ENCODE data around the gene USP28.

USP28 gene

DNA sequence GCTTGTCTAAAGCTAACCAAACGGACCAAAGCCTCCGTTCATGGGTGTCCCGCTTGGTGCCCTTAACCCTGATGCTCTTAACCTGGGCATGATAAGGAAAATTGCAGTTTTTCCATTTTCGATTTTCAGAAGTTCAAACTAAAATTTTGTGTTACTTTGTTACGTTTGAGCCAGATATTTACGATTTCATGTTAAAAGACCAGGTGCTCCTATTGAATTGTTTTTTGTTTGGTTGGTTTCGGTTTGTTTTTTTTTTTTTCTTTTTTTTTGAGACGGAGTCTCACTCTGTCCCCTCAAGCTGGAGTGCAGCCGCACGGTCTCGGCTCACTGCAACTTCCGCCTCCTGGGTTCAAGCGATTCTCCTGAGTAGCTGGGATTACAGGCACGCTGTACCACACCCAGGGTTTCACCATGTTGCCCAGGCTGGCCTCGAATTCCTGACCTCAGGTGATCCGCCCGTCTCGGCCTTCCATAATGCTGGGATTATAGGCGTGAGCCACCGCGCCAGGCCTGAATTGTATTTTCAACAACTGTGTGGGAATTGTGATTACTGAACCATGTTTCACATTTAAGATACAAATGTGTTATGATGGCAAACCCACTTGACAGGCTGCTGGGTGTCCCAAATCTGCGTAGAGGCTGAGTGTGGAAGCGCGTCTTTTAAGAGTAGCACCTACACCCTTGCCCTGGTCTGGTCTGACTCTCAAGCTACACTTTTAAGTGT, 864 bp upstream of the USP28 start:
- DNase-seq: no peak

GRCh38 chr11:113874581-113875233, 665 bp downstream of the USP28 start:
- DNase-seq: no peak

DNA sequence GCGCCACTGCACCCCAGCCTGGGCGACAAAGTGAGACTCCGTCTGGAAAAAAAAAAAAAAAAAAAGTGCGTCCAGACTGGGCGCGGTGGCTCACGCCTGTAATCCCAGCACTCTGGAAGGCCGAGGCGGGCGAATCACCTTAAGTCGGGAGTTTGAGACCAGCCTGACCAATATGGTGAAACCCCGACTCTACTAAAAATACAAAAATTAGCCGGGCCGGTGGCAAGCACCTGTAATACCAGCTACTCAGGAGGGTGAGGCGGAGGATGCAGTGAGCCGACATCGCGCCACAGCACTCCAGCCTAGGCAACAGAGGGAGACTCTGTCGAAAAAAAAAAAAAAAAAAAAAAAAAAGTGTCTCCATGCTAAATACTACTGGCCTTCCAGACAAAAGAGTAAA, 1.3 kb downstream of the USP28 start:
- DNase-seq: no peak

- no peak for DNase-seq
These were observed 2.1 kb downstream of the USP28 start for GRCh38 chr11:113873236-113873626.

DNA sequence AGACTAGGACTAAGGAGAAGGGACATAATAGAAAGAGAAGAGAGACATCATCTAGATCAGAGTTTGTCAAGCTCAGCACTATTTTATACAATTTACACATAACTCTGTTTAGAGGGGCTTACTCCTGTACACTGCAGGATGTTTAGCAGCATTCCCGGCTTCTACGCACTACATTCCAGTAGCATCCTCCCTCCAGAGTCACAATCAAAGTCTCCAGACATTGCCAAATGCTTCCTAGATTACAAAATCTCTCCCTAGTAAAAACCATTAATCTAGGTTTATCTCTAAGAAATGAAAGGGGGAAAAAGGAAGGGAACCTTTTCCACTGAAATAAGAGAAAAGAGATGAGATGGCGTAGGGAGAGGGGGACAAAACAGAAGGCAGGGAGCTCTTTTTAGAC, 4.0 kb downstream of the USP28 start:
- DNase-seq: no peak

DNA sequence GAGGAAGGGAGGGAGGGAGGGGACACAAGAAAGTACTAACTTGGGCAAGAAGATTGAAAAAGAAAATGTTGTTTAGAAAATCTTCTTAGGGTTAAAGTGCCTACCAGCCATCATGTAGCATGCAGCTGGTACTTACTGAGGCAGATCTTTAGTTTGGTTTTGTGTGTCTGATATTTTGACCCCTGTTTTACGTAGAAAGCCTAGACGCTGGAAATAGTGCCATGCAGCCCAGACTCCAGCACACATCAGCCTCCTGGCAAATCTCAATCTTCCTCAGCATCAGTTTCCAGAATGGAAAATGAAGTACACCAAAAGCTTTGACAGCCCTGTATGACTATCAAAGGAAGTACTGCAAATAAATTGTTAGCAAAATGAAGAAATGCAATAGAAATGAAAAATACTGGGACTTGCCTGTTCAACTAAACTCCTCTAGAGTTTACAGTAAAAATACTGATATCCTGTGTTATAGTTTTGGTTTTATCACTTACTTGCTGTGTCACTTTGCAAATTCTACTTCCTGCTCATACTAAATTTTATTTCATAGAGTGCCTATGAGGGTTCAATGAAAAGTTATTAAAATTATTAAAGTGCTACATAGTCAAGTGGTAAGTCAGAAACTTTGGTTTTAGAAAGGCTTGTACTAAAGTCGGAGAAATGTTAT, 7.4 kb downstream of the USP28 start:
- no peak for DNase-seq

DNA sequence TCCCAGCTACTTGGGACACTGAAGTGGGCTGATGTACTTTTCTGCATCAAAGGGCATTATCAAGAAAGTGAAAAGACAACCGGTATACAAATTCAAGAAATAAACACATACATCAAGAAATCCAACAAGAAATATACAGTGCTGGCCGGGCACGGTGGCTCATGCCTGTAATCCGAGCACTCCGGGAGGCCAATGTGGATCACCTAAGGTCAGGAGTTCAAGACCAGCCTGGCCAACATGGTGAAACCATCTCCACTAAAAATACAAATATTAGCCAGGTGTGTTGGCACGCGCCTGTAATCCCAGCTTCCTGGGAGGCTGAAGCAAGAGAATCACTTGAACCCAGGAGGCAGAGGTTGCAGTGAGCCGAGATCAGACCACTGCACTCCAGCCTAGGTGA, 9.5 kb downstream of the USP28 start:
- DNase-seq: no peak

- no peak for DNase-seq
These were observed 11.0 kb downstream of the USP28 start for GRCh38 chr11:113864410-113864809.

- DNase-seq: no peak
These were observed 12.9 kb downstream of the USP28 start for GRCh38 chr11:113862435-113862834.

GRCh38 chr11:113859665-113860064, 15.7 kb downstream of the USP28 start:
- no peak for DNase-seq

GRCh38 chr11:113856966-113857759, 18.2 kb downstream of the USP28 start:
- DNase-seq: no peak

- DNase-seq: no peak
These were observed 19.6 kb downstream of the USP28 start for GRCh38 chr11:113855803-113856202.

DNA sequence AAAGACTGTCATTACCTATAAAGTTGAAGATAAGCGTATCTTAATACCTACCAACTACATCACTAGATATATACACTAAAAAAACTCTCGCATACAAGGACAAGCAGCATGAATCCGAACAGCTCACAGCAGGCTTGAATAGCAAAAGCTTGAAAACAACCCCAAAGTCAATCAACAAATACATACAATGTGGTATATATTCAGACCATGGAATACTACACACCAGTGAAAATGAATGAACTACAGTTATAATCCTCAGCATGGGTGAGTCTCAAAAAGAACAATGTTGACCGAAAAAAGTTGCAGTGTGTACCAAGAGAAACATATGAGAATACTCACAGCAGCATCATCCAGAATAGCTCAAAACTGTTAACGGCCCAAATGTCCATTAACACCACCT, 25.2 kb downstream of the USP28 start:
- no peak for DNase-seq

GRCh38 chr11:113849713-113850112, 25.7 kb downstream of the USP28 start:
- DNase-seq: no peak

GRCh38 chr11:113847580-113847979, 27.8 kb downstream of the USP28 start:
- no peak for DNase-seq

DNA sequence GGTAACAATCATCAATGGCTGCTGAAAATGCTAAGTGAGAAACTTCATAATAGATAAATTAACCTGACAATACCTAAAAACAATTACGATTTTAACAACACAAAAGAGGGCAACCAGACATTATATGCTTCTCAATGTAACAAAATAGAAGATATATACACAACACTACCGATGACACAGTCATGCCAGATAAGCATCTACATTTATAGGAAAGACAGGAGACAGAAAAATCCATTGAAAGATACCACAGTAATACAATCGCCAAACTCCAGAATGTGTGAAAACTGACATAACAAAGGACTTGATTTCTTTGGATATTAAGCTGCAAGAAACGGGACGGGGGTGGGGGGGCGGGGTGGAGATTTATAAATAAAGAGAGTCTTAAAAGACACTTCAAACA, 28.3 kb downstream of the USP28 start:
- no peak for DNase-seq

DNA sequence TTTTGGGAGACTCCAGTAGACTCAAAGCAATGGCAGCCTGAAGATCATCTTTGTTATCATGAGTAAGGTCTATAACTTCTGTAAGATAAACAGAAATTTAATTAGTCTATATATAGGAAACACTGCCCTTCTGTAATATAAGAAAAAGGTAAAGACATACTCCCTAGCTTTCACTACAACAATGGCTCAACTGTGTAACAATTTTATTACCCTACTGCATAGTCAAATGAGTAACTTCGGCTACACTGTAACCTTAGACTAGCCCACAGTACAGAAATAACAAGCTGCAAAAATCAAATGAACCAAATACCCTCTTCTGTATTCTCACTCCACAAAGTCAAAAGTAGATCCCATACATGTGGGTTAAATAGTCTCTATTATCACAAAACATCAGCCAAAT, 33.7 kb downstream of the USP28 start:
- DNase-seq: no peak

- DNase-seq: no peak
These were observed 34.3 kb downstream of the USP28 start for GRCh38 chr11:113840932-113841664.

DNA sequence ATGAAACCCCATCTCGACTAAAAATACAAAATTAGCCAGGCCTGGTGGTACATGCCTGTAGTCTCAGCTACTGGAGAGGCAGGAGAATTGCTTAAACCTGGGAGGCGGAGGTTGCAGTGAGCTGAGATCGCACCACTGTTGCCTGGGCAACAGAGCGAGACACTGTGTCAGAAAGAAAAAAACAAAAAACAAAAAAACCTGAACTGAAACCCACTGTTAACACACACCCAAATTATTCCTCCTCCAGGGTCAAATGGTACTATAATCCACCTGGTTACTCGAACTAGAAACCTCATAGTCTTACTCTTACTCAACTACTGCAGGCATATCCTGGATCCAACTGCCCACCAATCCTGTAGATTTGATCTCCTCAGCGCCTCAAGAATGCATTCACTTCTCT, 35.5 kb downstream of the USP28 start:
- no peak for DNase-seq

GRCh38 chr11:113838005-113838404, 37.4 kb downstream of the USP28 start:
- DNase-seq: no peak

- DNase-seq: no peak
These were observed 40.1 kb downstream of the USP28 start for GRCh38 chr11:113835306-113835705.

DNA sequence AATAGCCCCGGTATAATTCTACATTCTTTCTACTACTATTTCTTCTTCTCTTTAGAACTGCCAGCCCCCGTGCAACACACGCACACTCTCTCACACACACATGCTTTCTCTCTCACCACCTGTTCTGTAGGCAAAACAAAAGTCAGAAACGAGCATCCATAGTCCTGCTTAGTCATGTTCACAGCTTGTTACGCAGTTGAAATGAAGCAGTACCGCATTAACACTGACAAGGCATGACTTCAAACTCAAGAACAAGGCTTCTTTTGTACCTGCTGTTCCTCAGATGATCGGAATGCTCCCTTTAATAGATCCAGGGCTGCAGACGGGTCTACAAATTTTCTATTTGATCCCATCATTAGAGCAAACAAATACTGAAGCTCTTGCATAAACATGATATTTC, 42.2 kb downstream of the USP28 start:
- DNase-seq: no peak

DNA sequence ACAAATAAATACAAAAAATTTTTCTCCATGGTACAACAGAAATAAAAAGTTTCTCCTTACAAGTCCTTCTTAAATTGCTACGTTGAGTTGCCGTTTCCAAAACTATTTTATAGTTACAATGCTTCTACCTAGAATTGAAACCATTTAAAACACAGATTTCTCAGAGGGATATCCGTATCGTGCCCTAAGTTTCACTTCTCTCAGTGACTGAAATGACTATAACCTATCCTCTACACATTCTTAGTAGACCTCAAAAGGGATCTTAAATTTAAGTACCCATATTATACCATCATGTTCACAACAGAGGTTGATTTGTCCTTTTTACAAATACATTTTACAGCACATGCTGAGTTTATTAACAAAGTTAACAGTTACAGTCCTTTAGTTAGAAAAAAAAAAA, 44.1 kb downstream of the USP28 start:
- no peak for DNase-seq

All from NCI-H2081 (cell line).